Neural progenitor cell (in vitro differentiated cells): ENCODE measurements around the gene ALLC.

Source experiments
- CTCF ChIP-seq: fragments of 200-600 bp; sonication (generic); IDR thresholded peaks from 2 replicates; pipeline ENCODE4 v1.5.1; 2017; ENCODE audit warnings: antibody characterized with exemption, mild to moderate bottlenecking
- EZH2 ChIP-seq: fragments of 200-600 bp; sonication (generic); IDR thresholded peaks from 2 replicates; pipeline ENCODE4 v1.6.1; 2017; ENCODE audit warnings: antibody characterized with exemption, mild to moderate bottlenecking, moderate library complexity

- no peak for TF ChIP-seq EZH2
- TF ChIP-seq CTCF: no peak
Observed at GRCh38 chr2:3642521-3643215, 15.3 kb upstream of the ALLC start.
